ENCODE measurements around the gene MYO3B. TPM values are rescaled to one million over a fixed set of nuclear protein-coding genes. Genes with fewer than 3 reads are reported as not detected.

MYO3B gene
- total RNA-seq, 2 experiments from 2014 or later = 0.04 to 0.05 TPM

GRCh38 chr2:170152421-170152820 is 25.5 kb upstream of the MYO3B start:
- CTCF ChIA-PET = no interaction called here
- no peak for DNase-seq
- Mint-ChIP-seq H3K36me3 (ENCODE audit: low read depth) (no peaks in the 10 kb centered on the region), H3K27ac (no peak overlapping the region), H3K4me1 (no peaks in the 10 kb centered on the region), H3K9me3 (no peaks in the 10 kb centered on the region), H3K27me3 (peaks cover 5% of the 10 kb centered on the region), H3K4me3 (no peak overlapping the region)
- POLR2A ChIA-PET = no interaction called here

DNA sequence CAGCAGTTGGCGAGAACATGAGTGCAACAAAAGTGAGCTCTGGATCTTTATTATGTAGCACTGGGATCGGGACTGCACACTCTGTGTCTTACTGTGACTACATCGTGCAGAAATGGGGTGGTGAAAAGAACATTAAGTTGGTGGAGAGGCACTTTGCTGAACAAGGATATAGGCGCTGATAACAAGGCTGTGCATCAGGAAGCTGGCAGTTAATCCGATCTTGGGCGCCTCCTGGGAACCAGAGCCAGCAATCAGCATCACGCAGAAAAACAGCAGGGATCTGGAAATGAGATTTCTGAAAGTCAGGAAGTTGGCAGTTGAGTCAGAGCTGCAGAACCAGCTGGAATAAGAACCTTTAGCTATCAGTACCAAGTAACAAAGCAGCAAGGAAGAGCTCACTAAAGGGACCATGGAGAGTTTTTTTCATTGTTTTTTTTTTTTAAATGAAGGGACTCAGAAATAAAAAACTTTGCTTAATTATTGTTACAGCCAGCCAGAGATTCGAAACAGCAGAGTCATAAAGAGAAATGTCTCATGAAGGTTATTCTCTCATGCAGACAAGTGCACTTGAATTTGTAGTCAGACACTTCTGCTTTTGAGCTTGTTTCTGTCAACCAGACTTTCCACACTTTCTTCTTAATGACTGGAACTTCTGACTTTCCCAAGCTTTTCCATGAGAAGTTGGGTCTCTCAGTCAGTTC is 22.8 kb upstream of the MYO3B start:
- POLR2A ChIA-PET = no interaction called here
- Mint-ChIP-seq H3K4me3 (no peak overlapping the region), H3K27me3 (peaks cover 7% of the 10 kb centered on the region), H3K27ac (no peak overlapping the region), H3K36me3 (ENCODE audit: low read depth) (no peaks in the 10 kb centered on the region), H3K4me1 (no peaks in the 10 kb centered on the region), H3K9me3 (no peaks in the 10 kb centered on the region)
- DNase-seq = no peak
- CTCF ChIA-PET = interaction anchor here (0.5 to 1.1 kb wide), 2 partner anchors 13 to 23 kb away, joined by 3 to 4 read pairs; partner anchors contain the start of gene MYO3B

- Mint-ChIP-seq H3K4me1 (no peaks in the 10 kb centered on the region), H3K27me3 (peaks cover 7% of the 10 kb centered on the region), H3K36me3 (ENCODE audit: low read depth) (no peaks in the 10 kb centered on the region), H3K27ac (no peak overlapping the region), H3K9me3 (no peaks in the 10 kb centered on the region), H3K4me3 (no peak overlapping the region)
- CTCF ChIA-PET = interaction anchor here (1.1 kb wide), 1 partner anchor 14 kb away, joined by 3 read pairs; no protein-coding TSS in a partner anchor
- POLR2A ChIA-PET = no interaction called here
- DNase-seq = no peak
These were observed 22.2 kb upstream of the MYO3B start for GRCh38 chr2:170155723-170156253.

DNA sequence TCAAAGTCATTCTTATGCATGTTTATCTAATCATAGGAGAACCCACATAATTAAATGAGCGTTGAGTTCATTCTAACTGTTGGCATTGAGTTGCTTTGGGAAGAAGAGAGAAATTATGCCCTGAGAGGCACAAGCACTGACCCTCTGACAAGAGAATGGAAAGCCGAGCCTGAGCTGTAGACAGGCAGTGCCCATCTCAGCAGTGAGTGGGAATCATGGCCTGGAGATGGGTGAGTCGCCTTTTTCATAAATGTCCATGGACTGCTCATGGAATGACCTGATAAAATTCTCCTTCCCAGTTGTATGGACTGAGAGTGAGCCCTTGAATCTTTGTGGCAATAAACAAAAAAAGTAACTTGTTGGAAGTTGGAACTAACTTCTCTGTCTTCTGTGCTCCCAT is 21.4 kb upstream of the MYO3B start:
- Mint-ChIP-seq H3K27me3 (peaks cover 7% of the 10 kb centered on the region), H3K4me3 (no peak overlapping the region), H3K27ac (no peak overlapping the region), H3K9me3 (no peaks in the 10 kb centered on the region), H3K4me1 (no peaks in the 10 kb centered on the region), H3K36me3 (ENCODE audit: low read depth) (no peaks in the 10 kb centered on the region)
- DNase-seq = no peak
- ChIA-PET CTCF (no interaction called here), POLR2A (no interaction called here)

- no peaks in the 10 kb centered on the region for H3K36me3 Mint-ChIP-seq (ENCODE audit: low read depth)
- H3K27me3 Mint-ChIP-seq = peaks cover 9% of the 10 kb centered on the region
- H3K4me3 Mint-ChIP-seq = no peak overlapping the region
- no peak for DNase-seq
- no peaks in the 10 kb centered on the region for H3K4me1 Mint-ChIP-seq
- ChIA-PET POLR2A (no interaction called here), CTCF (no interaction called here)
- no peaks in the 10 kb centered on the region for H3K9me3 Mint-ChIP-seq
- H3K27ac Mint-ChIP-seq = no peak overlapping the region
These were observed 20.8 kb upstream of the MYO3B start for GRCh38 chr2:170157025-170157684.

DNA sequence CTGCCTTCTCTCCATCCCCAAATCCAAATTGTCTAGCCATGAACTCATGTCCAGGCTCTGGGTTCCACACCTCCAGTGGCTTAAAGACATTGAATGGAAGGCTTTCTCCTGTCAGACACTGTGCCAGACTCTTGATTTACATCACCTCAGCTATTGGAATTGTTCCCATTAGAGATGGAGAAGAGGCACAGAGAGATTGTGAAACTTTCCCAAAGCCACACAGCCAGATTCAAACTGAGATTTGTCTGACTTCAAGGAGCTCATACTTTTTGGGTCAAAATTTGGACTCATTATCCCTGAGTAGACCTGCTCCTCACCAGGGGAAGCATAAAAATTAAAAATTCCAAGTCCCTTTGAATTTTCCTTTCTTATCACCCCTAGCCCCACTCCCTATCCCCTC is 18.9 kb upstream of the MYO3B start:
- CTCF ChIA-PET = no interaction called here
- POLR2A ChIA-PET = no interaction called here

GRCh38 chr2:170161516-170162270 is 16.3 kb upstream of the MYO3B start:
- peaks cover 11% of the 10 kb centered on the region for H3K27me3 Mint-ChIP-seq
- no peaks in the 10 kb centered on the region for H3K9me3 Mint-ChIP-seq
- no peak overlapping the region for H3K4me3 Mint-ChIP-seq
- ChIA-PET POLR2A (no interaction called here), CTCF (no interaction called here)
- DNase-seq = no peak
- no peak overlapping the region for H3K27ac Mint-ChIP-seq
- H3K36me3 Mint-ChIP-seq (ENCODE audit: low read depth) = no peaks in the 10 kb centered on the region
- no peaks in the 10 kb centered on the region for H3K4me1 Mint-ChIP-seq

More for the DNA sequence above, 18.9 kb upstream of the MYO3B start:
- Mint-ChIP-seq H3K27ac (no peak overlapping the region), H3K36me3 (ENCODE audit: low read depth) (no peaks in the 10 kb centered on the region), H3K4me1 (no peaks in the 10 kb centered on the region), H3K27me3 (peaks cover 11% of the 10 kb centered on the region), H3K4me3 (no peak overlapping the region), H3K9me3 (no peaks in the 10 kb centered on the region)
- DNase-seq = no peak

DNA sequence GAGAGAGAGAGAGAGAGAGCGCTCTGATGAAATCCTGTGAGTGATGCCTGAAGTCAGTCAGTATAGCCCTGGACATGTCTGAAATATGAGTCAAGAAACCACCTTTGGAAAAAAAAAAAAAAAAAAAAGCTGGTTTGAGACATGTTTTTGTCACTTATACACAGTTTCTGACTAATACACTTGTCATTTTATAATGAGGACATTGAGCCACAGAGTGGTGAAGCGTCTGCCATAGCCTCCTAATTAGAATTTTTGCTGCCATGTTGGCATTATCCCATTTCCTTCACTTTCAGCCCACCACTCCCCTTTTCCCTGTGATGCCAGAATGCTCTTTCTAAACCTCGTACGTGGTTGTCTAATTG is 15.7 kb upstream of the MYO3B start:
- H3K36me3 Mint-ChIP-seq (ENCODE audit: low read depth) = no peaks in the 10 kb centered on the region
- H3K9me3 Mint-ChIP-seq = no peaks in the 10 kb centered on the region
- ChIA-PET CTCF (interaction anchor here (0.6 to 1.3 kb wide), 2 partner anchors 12 to 130 kb away, joined by 3 read pairs; no protein-coding TSS in a partner anchor), POLR2A (no interaction called here)
- H3K4me3 Mint-ChIP-seq = no peak overlapping the region
- H3K27me3 Mint-ChIP-seq = peaks cover 12% of the 10 kb centered on the region
- H3K27ac Mint-ChIP-seq = no peak overlapping the region
- no peaks in the 10 kb centered on the region for H3K4me1 Mint-ChIP-seq
- DNase-seq = no peak

DNA sequence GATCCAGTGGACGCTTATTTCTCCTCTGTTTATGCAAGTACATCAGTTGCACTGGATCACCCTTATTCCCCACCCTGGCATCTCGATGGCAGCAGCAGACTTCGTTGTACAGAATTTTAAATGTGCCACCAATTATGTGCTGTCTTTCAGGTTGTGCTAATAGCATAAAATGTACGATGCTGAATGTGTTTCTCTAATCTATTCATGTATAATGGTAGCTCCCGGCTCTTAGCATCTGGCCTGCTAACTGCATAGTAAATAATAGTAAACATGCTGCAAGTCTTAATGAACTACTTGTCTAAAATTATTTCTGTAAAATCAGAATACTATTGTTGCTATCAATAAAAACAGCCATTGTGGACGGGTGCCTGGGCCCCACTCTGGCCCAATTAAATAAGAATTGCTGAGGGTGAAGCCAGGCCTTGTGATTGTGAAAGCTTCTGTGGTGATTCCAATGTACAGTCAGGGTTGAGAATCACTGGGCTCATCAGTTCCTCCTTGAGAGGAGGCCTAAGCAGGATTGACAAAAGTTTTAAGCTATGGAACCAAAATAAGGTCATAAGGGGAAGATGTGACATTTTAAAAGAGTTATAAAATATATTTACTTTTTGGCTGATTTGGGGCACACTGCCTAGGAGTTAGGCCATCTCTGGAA is 14.4 kb upstream of the MYO3B start:
- no peak for DNase-seq
- H3K9me3 Mint-ChIP-seq = no peaks in the 10 kb centered on the region
- CTCF ChIA-PET = interaction anchor here (1.3 kb wide), 1 partner anchor 10 kb away, joined by 3 read pairs; no protein-coding TSS in a partner anchor
- H3K27ac Mint-ChIP-seq = no peak overlapping the region
- H3K27me3 Mint-ChIP-seq = peaks cover 16% of the 10 kb centered on the region
- H3K4me1 Mint-ChIP-seq = no peaks in the 10 kb centered on the region
- POLR2A ChIA-PET = no interaction called here
- H3K4me3 Mint-ChIP-seq = no peak overlapping the region
- H3K36me3 Mint-ChIP-seq (ENCODE audit: low read depth) = no peaks in the 10 kb centered on the region

- H3K4me3 Mint-ChIP-seq = no peak overlapping the region
- no peak for DNase-seq
- ChIA-PET POLR2A (no interaction called here), CTCF (no interaction called here)
- H3K36me3 Mint-ChIP-seq (ENCODE audit: low read depth) = no peaks in the 10 kb centered on the region
- no peak overlapping the region for H3K27ac Mint-ChIP-seq
- H3K9me3 Mint-ChIP-seq = no peaks in the 10 kb centered on the region
- H3K4me1 Mint-ChIP-seq = no peaks in the 10 kb centered on the region
- peaks cover 14% of the 10 kb centered on the region for H3K27me3 Mint-ChIP-seq
These were observed 12.8 kb upstream of the MYO3B start for GRCh38 chr2:170165129-170165528.

- no peak for DNase-seq
- H3K27ac Mint-ChIP-seq = no peak overlapping the region
- peaks cover 14% of the 10 kb centered on the region for H3K27me3 Mint-ChIP-seq
- POLR2A ChIA-PET = no interaction called here
- no peak overlapping the region for H3K4me3 Mint-ChIP-seq
- no peaks in the 10 kb centered on the region for H3K4me1 Mint-ChIP-seq
- no peaks in the 10 kb centered on the region for H3K36me3 Mint-ChIP-seq (ENCODE audit: low read depth)
- no peaks in the 10 kb centered on the region for H3K9me3 Mint-ChIP-seq
- CTCF ChIA-PET = no interaction called here
These were observed 11.2 kb upstream of the MYO3B start for GRCh38 chr2:170166735-170167134.

GRCh38 chr2:170170281-170171040 is 7.5 kb upstream of the MYO3B start:
- H3K9me3 Mint-ChIP-seq = no peaks in the 10 kb centered on the region
- no peaks in the 10 kb centered on the region for H3K4me1 Mint-ChIP-seq
- peaks cover 10% of the 10 kb centered on the region for H3K27me3 Mint-ChIP-seq
- H3K4me3 Mint-ChIP-seq = no peak overlapping the region
- ChIA-PET POLR2A (no interaction called here), CTCF (no interaction called here)
- DNase-seq = no peak
- H3K27ac Mint-ChIP-seq = no peak overlapping the region
- no peaks in the 10 kb centered on the region for H3K36me3 Mint-ChIP-seq (ENCODE audit: low read depth)
